ENCODE results near the gene ABCB11. TPM values are rescaled to one million over a fixed set of nuclear protein-coding genes. Genes with fewer than 3 reads are reported as not detected.

The ABCB11 gene
- total and polyA plus RNA-seq, 9 of the 15 experiments (the other 6 are each of a cell fraction or from before 2014, with no cell fraction given), result 0.04 to 0.51 (median 0.10) TPM; not detected in 1

- TF ChIP-seq ZNF609 (CRISPR knock-in tag; IDR thresholded peaks at IDR 0.05; ENCODE audit: borderline replicate concordance), result no peak
- TF ChIP-seq MLLT1 (IDR thresholded peaks at IDR 0.05), result peak in 1 of 2 experiments; percentile 92; a peak in 3 of 4 replicates
- TF ChIP-seq SMARCE1 (IDR thresholded peaks at IDR 0.05), result 0 out of 2 replicates have a peak, but pooled peaks have one; percentile 29
- no peak for TF ChIP-seq KLF1 (tag; IDR thresholded peaks at IDR 0.05)
- TF ChIP-seq HOMEZ (CRISPR knock-in tag; IDR thresholded peaks at IDR 0.05), result no peak
- no peak for TF ChIP-seq BRCA1 (IDR thresholded peaks at IDR 0.05)
- TF ChIP-seq BRCA1 (CRISPR knock-in tag; IDR thresholded peaks at IDR 0.05), result no peak
- TF ChIP-seq MYBL2 (IDR thresholded peaks at IDR 0.05; ENCODE audit: low read depth), result peak; percentile 99
- peak; percentile 89; the same call in 1 of the 2 replicates for TF ChIP-seq MYBL2 (CRISPR knock-in tag; IDR thresholded peaks at IDR 0.05; ENCODE audit: borderline replicate concordance)
- no peak for TF ChIP-seq NELFE (IDR thresholded peaks at IDR 0.05; ENCODE audit: insufficient read depth, insufficient read length)
- TF ChIP-seq ARID2 (IDR thresholded peaks at IDR 0.05), result no peak
- no peak for TF ChIP-seq ZNF41 (CRISPR knock-in tag; conservative IDR thresholded peaks at IDR 0.05)
- peak; percentile 87 for TF ChIP-seq E2F5 (CRISPR knock-in tag; IDR thresholded peaks at IDR 0.05)
- no peak for TF ChIP-seq SIRT6 (IDR thresholded peaks at IDR 0.05; ENCODE audit: low read depth, low read length)
- TF ChIP-seq HMG20A (CRISPR knock-in tag; conservative IDR thresholded peaks at IDR 0.05), result no peak
- 0 out of 2 replicates have a peak, but pooled peaks have one; percentile 12 for TF ChIP-seq SOX6 (IDR thresholded peaks at IDR 0.05)
- no peak for TF ChIP-seq ZNF583 (CRISPR knock-in tag; IDR thresholded peaks at IDR 0.05)
- TF ChIP-seq ZNF830 (CRISPR knock-in tag; IDR thresholded peaks at IDR 0.05), result no peak
- TF ChIP-seq ZNF780A (CRISPR knock-in tag; IDR thresholded peaks at IDR 0.05), result no peak
- TF ChIP-seq SIN3A (IDR thresholded peaks at IDR 0.05; ENCODE audit: borderline replicate concordance in 2 of 2, control insufficient read depth in 1 of 2, low read depth in 2 of 2, low read length in 2 of 2), result peak; percentile 91 to 92
- TF ChIP-seq CC2D1A (IDR thresholded peaks at IDR 0.05), result peak; percentile 93
Observed at GRCh38 chr2:168890006-168890782, 140.9 kb downstream of the ABCB11 start, which contains the start of gene SPC25 (continued).
